Bone marrow (tissue), 2 donors: ENCODE results near the gene FXYD2.

Experiments used
- DNase-seq, 2 donors: peaks; one replicate each; lab custom pipeline; 2025; lab: John Stamatoyannopoulos, UW

FXYD2 gene

GRCh38 chr11:117835576-117835975, 11.0 kb upstream of the FXYD2 start:
- DNase-seq: no peak

GRCh38 chr11:117834838-117835443, 10.4 kb upstream of the FXYD2 start:
- no peak for DNase-seq

- DNase-seq: no peak
Observed at GRCh38 chr11:117834068-117834810, 9.7 kb upstream of the FXYD2 start.

GRCh38 chr11:117833401-117833891, 8.9 kb upstream of the FXYD2 start:
- no peak for DNase-seq

- no peak for DNase-seq
Observed at GRCh38 chr11:117832511-117832910, 8.0 kb upstream of the FXYD2 start.

GRCh38 chr11:117831661-117832415, 7.3 kb upstream of the FXYD2 start:
- DNase-seq: no peak

- peak in 1 of 2 donors; percentile 50 for DNase-seq
Observed at GRCh38 chr11:117830674-117831351, 6.3 kb upstream of the FXYD2 start.

- DNase-seq: no peak
Observed at GRCh38 chr11:117830072-117830471, 5.5 kb upstream of the FXYD2 start.

GRCh38 chr11:117829369-117829725, 4.8 kb upstream of the FXYD2 start:
- DNase-seq: no peak

- DNase-seq: peak; percentile 68 to 91
Observed at GRCh38 chr11:117828611-117829368, 4.2 kb upstream of the FXYD2 start.

- DNase-seq: no peak
Observed at GRCh38 chr11:117827521-117828511, 3.3 kb upstream of the FXYD2 start.

GRCh38 chr11:117826832-117827231, 2.3 kb upstream of the FXYD2 start:
- DNase-seq: no peak

GRCh38 chr11:117826190-117826570, 1.6 kb upstream of the FXYD2 start:
- DNase-seq: no peak

- no peak for DNase-seq
Observed at GRCh38 chr11:117825538-117826189, 1.1 kb upstream of the FXYD2 start.

- DNase-seq: peak in 1 of 2 donors; percentile 85
Observed at GRCh38 chr11:117823946-117824420, 561 bp downstream of the FXYD2 start.

- peak in 1 of 2 donors; percentile 18 for DNase-seq
Observed at GRCh38 chr11:117823294-117823945, 1.1 kb downstream of the FXYD2 start.

- peak in 1 of 2 donors; percentile 29 for DNase-seq
Observed at GRCh38 chr11:117822074-117823033, 2.2 kb downstream of the FXYD2 start.

GRCh38 chr11:117821431-117821830, 3.1 kb downstream of the FXYD2 start:
- no peak for DNase-seq
